Rectal smooth muscle tissue (tissue), 1 donor: ENCODE data around the gene PHF10.

Experiments used
- H3K27ac ChIP-seq: one replicate; pipeline ENCODE4 v1.7.0; 2013; ENCODE audit warnings: low read depth, low read length, inconsistent platforms
- H3K27me3 ChIP-seq: one replicate; pipeline ENCODE4 v1.7.0; 2013; ENCODE audit warnings: low read length; ENCODE audit not compliant: control insufficient read depth, insufficient read depth
- H3K36me3 ChIP-seq: one replicate; pipeline ENCODE4 v1.7.0; 2013; ENCODE audit warnings: low read length; ENCODE audit not compliant: control insufficient read depth, insufficient read depth
- H3K4me1 ChIP-seq: one replicate; pipeline ENCODE4 v1.7.0; 2013; ENCODE audit warnings: low read length; ENCODE audit not compliant: control insufficient read depth, insufficient read depth
- H3K4me3 ChIP-seq: one replicate; pipeline ENCODE4 v1.7.0; 2013; ENCODE audit warnings: low read length
- H3K9ac ChIP-seq: one replicate; pipeline ENCODE4 v1.7.0; 2013; ENCODE audit warnings: low read length

PHF10 gene

GRCh38 chr6:169691260-169691659 lies 33.0 kb downstream of the PHF10 start:
- H3K4me1 ChIP-seq: no peaks in the 10 kb centered on the region
- H3K4me3 ChIP-seq: no peak overlapping the region
- no peak overlapping the region for H3K27ac ChIP-seq
- peaks cover 3% of the 10 kb centered on the region for H3K36me3 ChIP-seq
- no peaks in the 10 kb centered on the region for H3K27me3 ChIP-seq
- H3K9ac ChIP-seq: no peak overlapping the region

GRCh38 chr6:169689287-169689686 lies 35.0 kb downstream of the PHF10 start:
- H3K27ac ChIP-seq: no peak overlapping the region
- no peak overlapping the region for H3K9ac ChIP-seq
- H3K4me1 ChIP-seq: no peaks in the 10 kb centered on the region
- no peak overlapping the region for H3K4me3 ChIP-seq
- H3K36me3 ChIP-seq: peaks cover 3% of the 10 kb centered on the region
- no peaks in the 10 kb centered on the region for H3K27me3 ChIP-seq

GRCh38 chr6:169685860-169686259 lies 38.4 kb downstream of the PHF10 start:
- H3K27ac ChIP-seq: no peak overlapping the region
- H3K27me3 ChIP-seq: no peaks in the 10 kb centered on the region
- H3K36me3 ChIP-seq: peaks cover 3% of the 10 kb centered on the region
- H3K9ac ChIP-seq: no peak overlapping the region
- H3K4me3 ChIP-seq: no peak overlapping the region
- H3K4me1 ChIP-seq: no peaks in the 10 kb centered on the region

GRCh38 chr6:169684056-169684455 lies 40.2 kb downstream of the PHF10 start:
- Histone ChIP-seq H3K27me3 (no peaks in the 10 kb centered on the region), H3K27ac (no peak overlapping the region), H3K9ac (no peak overlapping the region), H3K4me1 (no peaks in the 10 kb centered on the region), H3K4me3 (no peak overlapping the region), H3K36me3 (peaks cover 7% of the 10 kb centered on the region)

- H3K27ac ChIP-seq: no peak overlapping the region
- H3K4me3 ChIP-seq: no peak overlapping the region
- H3K36me3 ChIP-seq: peaks cover 4% of the 10 kb centered on the region
- H3K27me3 ChIP-seq: no peaks in the 10 kb centered on the region
- H3K4me1 ChIP-seq: no peaks in the 10 kb centered on the region
- H3K9ac ChIP-seq: no peak overlapping the region
Measured at GRCh38 chr6:169678342-169678741, 46.0 kb downstream of the PHF10 start.

GRCh38 chr6:169677096-169677495 lies 47.2 kb downstream of the PHF10 start:
- no peak overlapping the region for H3K9ac ChIP-seq
- peaks cover 4% of the 10 kb centered on the region for H3K36me3 ChIP-seq
- no peaks in the 10 kb centered on the region for H3K4me1 ChIP-seq
- H3K27ac ChIP-seq: no peak overlapping the region
- no peaks in the 10 kb centered on the region for H3K27me3 ChIP-seq
- H3K4me3 ChIP-seq: no peak overlapping the region

GRCh38 chr6:169675011-169675410 lies 49.3 kb downstream of the PHF10 start:
- H3K27ac ChIP-seq: no peak overlapping the region
- H3K36me3 ChIP-seq: peaks cover 8% of the 10 kb centered on the region
- H3K9ac ChIP-seq: no peak overlapping the region
- no peak overlapping the region for H3K4me3 ChIP-seq
- no peaks in the 10 kb centered on the region for H3K27me3 ChIP-seq
- no peaks in the 10 kb centered on the region for H3K4me1 ChIP-seq

GRCh38 chr6:169671563-169671962 lies 52.7 kb downstream of the PHF10 start:
- Histone ChIP-seq H3K36me3 (peaks cover 6% of the 10 kb centered on the region), H3K9ac (no peak overlapping the region), H3K4me3 (no peak overlapping the region), H3K27ac (no peak overlapping the region), H3K27me3 (no peaks in the 10 kb centered on the region), H3K4me1 (no peaks in the 10 kb centered on the region)

GRCh38 chr6:169669889-169670288 lies 54.4 kb downstream of the PHF10 start:
- H3K36me3 ChIP-seq: peaks cover 8% of the 10 kb centered on the region
- H3K4me3 ChIP-seq: no peak overlapping the region
- H3K27ac ChIP-seq: no peak overlapping the region
- H3K4me1 ChIP-seq: no peaks in the 10 kb centered on the region
- H3K9ac ChIP-seq: no peak overlapping the region
- no peaks in the 10 kb centered on the region for H3K27me3 ChIP-seq

- H3K27ac ChIP-seq: no peak overlapping the region
- no peaks in the 10 kb centered on the region for H3K4me1 ChIP-seq
- H3K27me3 ChIP-seq: no peaks in the 10 kb centered on the region
- H3K9ac ChIP-seq: no peak overlapping the region
- H3K4me3 ChIP-seq: no peak overlapping the region
- H3K36me3 ChIP-seq: peaks cover 11% of the 10 kb centered on the region
Measured at GRCh38 chr6:169669147-169669546, 55.2 kb downstream of the PHF10 start.

GRCh38 chr6:169668203-169668847 lies 56.0 kb downstream of the PHF10 start:
- Histone ChIP-seq H3K4me1 (no peaks in the 10 kb centered on the region), H3K27ac (no peak overlapping the region), H3K27me3 (no peaks in the 10 kb centered on the region), H3K4me3 (no peak overlapping the region), H3K9ac (no peak overlapping the region), H3K36me3 (peaks cover 14% of the 10 kb centered on the region)

- H3K36me3 ChIP-seq: peaks cover 14% of the 10 kb centered on the region
- H3K27ac ChIP-seq: no peak overlapping the region
- no peak overlapping the region for H3K9ac ChIP-seq
- no peaks in the 10 kb centered on the region for H3K27me3 ChIP-seq
- no peaks in the 10 kb centered on the region for H3K4me1 ChIP-seq
- H3K4me3 ChIP-seq: no peak overlapping the region
Measured at GRCh38 chr6:169667716-169668115, 56.6 kb downstream of the PHF10 start.

GRCh38 chr6:169666441-169666840 lies 57.9 kb downstream of the PHF10 start:
- no peaks in the 10 kb centered on the region for H3K27me3 ChIP-seq
- H3K4me1 ChIP-seq: no peaks in the 10 kb centered on the region
- H3K27ac ChIP-seq: no peak overlapping the region
- no peak overlapping the region for H3K4me3 ChIP-seq
- H3K36me3 ChIP-seq: peaks cover 12% of the 10 kb centered on the region
- H3K9ac ChIP-seq: no peak overlapping the region
